GM23338 (cell line): Measurements from ENCODE around the gene CNTN5. TPM values are rescaled to one million over a fixed set of nuclear protein-coding genes. Genes with fewer than 3 reads are reported as not detected.

Experiments used
- ATAC-seq: fragments of 200-7000 bp; cut with Tn5 transposase; 3 replicates; pipeline ENCODE4 v1.9.1; 2020
- DNase-seq: peaks from one replicate; pipeline ENCODE4 v3.0.0-alpha.2; 2015; ENCODE audit warnings: low spot score
- H2AFZ ChIP-seq: fragments of 200-600 bp; sonication (generic); 2 replicates; pipeline ENCODE4 v1.8.0; 2016; ENCODE audit warnings: antibody characterized with exemption, mild to moderate bottlenecking, moderate library complexity
- H3F3A ChIP-seq: fragments of 200-600 bp; sonication (generic); replicated peaks from 2 replicates; pipeline ENCODE4 v1.8.0; 2017; ENCODE audit warnings: antibody characterized with exemption, mixed run types, low read depth
- H3K27ac ChIP-seq: fragments of 200-600 bp; sonication (generic); 2 replicates; pipeline ENCODE4 v1.6.1; 2016; ENCODE audit warnings: low read depth
- H3K27me3 ChIP-seq: fragments of 200-600 bp; sonication (generic); 2 replicates; pipeline ENCODE4 v1.8.0; 2016; ENCODE audit warnings: mild to moderate bottlenecking, mixed run types, moderate library complexity; ENCODE audit not compliant: insufficient read depth
- H3K36me3 ChIP-seq: fragments of 200-600 bp; sonication (generic); 2 replicates; pipeline ENCODE4 v1.8.0; 2016; ENCODE audit warnings: mild to moderate bottlenecking; ENCODE audit not compliant: insufficient read depth
- H3K4me1 ChIP-seq: fragments of 200-600 bp; sonication (generic); 2 replicates; pipeline ENCODE4 v1.8.0; 2016; ENCODE audit warnings: mild to moderate bottlenecking, moderate library complexity; ENCODE audit not compliant: insufficient read depth
- H3K4me2 ChIP-seq: fragments of 200-600 bp; sonication (generic); 2 replicates; pipeline ENCODE4 v1.7.1; 2017; ENCODE audit warnings: mixed run types
- H3K4me3 ChIP-seq: fragments of 200-600 bp; sonication (generic); 2 replicates; pipeline ENCODE4 v1.6.1; 2016; ENCODE audit warnings: mixed run types
- H3K79me2 ChIP-seq: fragments of 200-600 bp; sonication (generic); replicated peaks from 2 replicates; pipeline ENCODE4 v1.8.0; 2017; ENCODE audit warnings: mild to moderate bottlenecking; ENCODE audit not compliant: insufficient read depth
- H3K9me2 ChIP-seq: fragments of 200-600 bp; sonication (generic); 2 replicates; pipeline ENCODE4 v1.8.0; 2017; ENCODE audit not compliant: insufficient read depth
- H4K20me1 ChIP-seq: fragments of 200-600 bp; sonication (generic); replicated peaks from 2 replicates; pipeline ENCODE4 v1.8.0; 2017; ENCODE audit warnings: mild to moderate bottlenecking; ENCODE audit not compliant: insufficient read depth
- H3K27ac Mint-ChIP-seq: 2 replicates; pipeline ENCODE4 v1.8.0; 2020; ENCODE audit warnings: inconsistent platforms, mild to moderate bottlenecking, moderate library complexity, mixed read lengths
- H3K27me3 Mint-ChIP-seq: 3 replicates; pipeline ENCODE4 v1.8.0; 2022; ENCODE audit warnings: low read depth, mild to moderate bottlenecking, moderate library complexity, mixed read lengths, inconsistent platforms; ENCODE audit not compliant: insufficient read depth, poor library complexity
- H3K36me3 Mint-ChIP-seq: 3 replicates; pipeline ENCODE4 v1.8.0; 2021; ENCODE audit warnings: low read depth, mild to moderate bottlenecking, inconsistent platforms, moderate library complexity, mixed read lengths
- H3K4me1 Mint-ChIP-seq: 3 replicates; pipeline ENCODE4 v1.8.0; 2020; ENCODE audit warnings: mild to moderate bottlenecking, inconsistent platforms, mixed read lengths
- H3K4me3 Mint-ChIP-seq: 3 replicates; pipeline ENCODE4 v1.8.0; 2021; ENCODE audit warnings: moderate library complexity, mild to moderate bottlenecking, inconsistent platforms, mixed read lengths
- H3K9me3 Mint-ChIP-seq: 3 replicates; pipeline ENCODE4 v1.8.0; 2020; ENCODE audit warnings: moderate library complexity, mild to moderate bottlenecking, inconsistent platforms, mixed read lengths
- CREB1 ChIP-seq: fragments of 250-450 bp; sonication (Bioruptor Pico); IDR thresholded peaks from 2 replicates; pipeline ENCODE4 v1.5.0; 2020; ENCODE audit warnings: low read depth, mild to moderate bottlenecking, moderate library complexity
- EZH2 ChIP-seq: fragments of 200-600 bp; sonication (generic); IDR thresholded peaks from one replicate; pipeline ENCODE4 v1.8.0; 2017; ENCODE audit warnings: antibody characterized with exemption, mild to moderate bottlenecking, low read depth; ENCODE audit not compliant: unreplicated experiment
- EZH2phosphoT487 ChIP-seq: fragments of 200-600 bp; sonication (generic); IDR thresholded peaks from one replicate; pipeline ENCODE4 v1.8.1; 2018; ENCODE audit warnings: antibody characterized with exemption; ENCODE audit not compliant: unreplicated experiment
- JUNB ChIP-seq: IDR thresholded peaks from one replicate; pipeline ENCODE4 v1.6.1; 2016; ENCODE audit warnings: antibody characterized with exemption; ENCODE audit not compliant: unreplicated experiment
- NANOG ChIP-seq: IDR thresholded peaks from 2 replicates; pipeline ENCODE4 v1.6.1; 2016; ENCODE audit warnings: antibody characterized with exemption, borderline replicate concordance
- POLR2AphosphoS5 ChIP-seq: IDR thresholded peaks from 2 replicates; pipeline ENCODE4 v1.6.1; 2016; ENCODE audit warnings: antibody characterized with exemption, low read depth
- STAT1 ChIP-seq: IDR thresholded peaks from one replicate; pipeline ENCODE4 v1.6.1; 2016; ENCODE audit warnings: antibody characterized with exemption; ENCODE audit not compliant: unreplicated experiment
- ZNF114 ChIP-seq: fragments of 250-450 bp; sonication (Bioruptor Pico); IDR thresholded peaks from 2 replicates; pipeline ENCODE4 v1.5.0; 2020; ENCODE audit warnings: mild to moderate bottlenecking, moderate library complexity
- ZNF331 ChIP-seq: fragments of 250-450 bp; sonication (Bioruptor Pico); IDR thresholded peaks from 2 replicates; pipeline ENCODE4 v1.5.0; 2020; ENCODE audit warnings: low read depth, mild to moderate bottlenecking, moderate library complexity
- polyA plus RNA-seq: library from polyadenylated mRNA; unstranded; fragments of >200 nt; fragmentation: Nextera tagmentation; extraction: Ambion mirVana; gene quantifications from 2 replicates; pipeline ENCODE4 v1.2.1, GENCODE V29; 2016
- total RNA-seq: library from RNA; depleted of rRNA; stranded (reverse); fragments of >200 nt; shearing (Covaris generic); gene quantifications from 2 replicates; pipeline ENCODE4 v1.2.3, GENCODE V29; 2014
- TF ChIP-seq, protein P1 (sequence below): fragments of 250-450 bp; sonication (Bioruptor Pico); IDR thresholded peaks from 2 replicates; pipeline ENCODE4 v1.5.0; 2020; ENCODE audit warnings: mild to moderate bottlenecking, moderate library complexity
- TF ChIP-seq, protein P2 (sequence below): IDR thresholded peaks from 2 replicates; pipeline ENCODE4 v1.6.1; 2016; ENCODE audit warnings: antibody characterized with exemption
- TF ChIP-seq, protein P3 (sequence below), 2 experiments: fragments of 200-600 bp in 1 of 2; sonication (generic) in 1 of 2; conservative IDR thresholded peaks; 2 replicates each; pipeline versions ENCODE4 v1.5.1 to v1.6.1; 2016 to 2017; ENCODE audit warnings: antibody characterized with exemption in 2 of 2, low read depth in 2 of 2, mild to moderate bottlenecking in 2 of 2, moderate library complexity in 1 of 2
- TF ChIP-seq, protein P4 (sequence below): IDR thresholded peaks from one replicate; pipeline ENCODE4 v1.6.1; 2018; ENCODE audit warnings: antibody characterized with exemption; ENCODE audit not compliant: unreplicated experiment

CNTN5 gene
- total and polyA plus RNA-seq, 2 experiments from 2014 or later, result not detected

DNA sequence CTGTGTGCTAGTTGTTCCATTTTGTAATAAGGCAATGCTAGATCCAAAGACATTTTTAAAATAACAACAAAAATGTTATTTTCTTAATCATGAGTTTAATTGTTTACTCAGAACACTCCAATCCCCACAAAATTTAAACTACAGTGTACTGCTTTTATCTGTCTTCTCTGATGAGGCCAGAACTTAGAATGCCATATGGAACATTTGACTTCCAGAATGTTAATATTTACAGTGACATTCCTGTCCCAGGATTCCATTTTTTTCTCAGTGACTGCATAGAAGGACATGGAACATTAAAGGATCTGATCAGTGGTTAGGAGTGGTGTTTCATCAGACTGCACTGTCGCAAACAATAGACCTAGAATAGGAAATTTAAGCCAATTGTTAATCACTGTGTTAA lies 1171.4 kb downstream of the CNTN5 start (continued):
- no peak for TF ChIP-seq ZNF331 (CRISPR knock-in tag)
- TF ChIP-seq, protein P1, sequence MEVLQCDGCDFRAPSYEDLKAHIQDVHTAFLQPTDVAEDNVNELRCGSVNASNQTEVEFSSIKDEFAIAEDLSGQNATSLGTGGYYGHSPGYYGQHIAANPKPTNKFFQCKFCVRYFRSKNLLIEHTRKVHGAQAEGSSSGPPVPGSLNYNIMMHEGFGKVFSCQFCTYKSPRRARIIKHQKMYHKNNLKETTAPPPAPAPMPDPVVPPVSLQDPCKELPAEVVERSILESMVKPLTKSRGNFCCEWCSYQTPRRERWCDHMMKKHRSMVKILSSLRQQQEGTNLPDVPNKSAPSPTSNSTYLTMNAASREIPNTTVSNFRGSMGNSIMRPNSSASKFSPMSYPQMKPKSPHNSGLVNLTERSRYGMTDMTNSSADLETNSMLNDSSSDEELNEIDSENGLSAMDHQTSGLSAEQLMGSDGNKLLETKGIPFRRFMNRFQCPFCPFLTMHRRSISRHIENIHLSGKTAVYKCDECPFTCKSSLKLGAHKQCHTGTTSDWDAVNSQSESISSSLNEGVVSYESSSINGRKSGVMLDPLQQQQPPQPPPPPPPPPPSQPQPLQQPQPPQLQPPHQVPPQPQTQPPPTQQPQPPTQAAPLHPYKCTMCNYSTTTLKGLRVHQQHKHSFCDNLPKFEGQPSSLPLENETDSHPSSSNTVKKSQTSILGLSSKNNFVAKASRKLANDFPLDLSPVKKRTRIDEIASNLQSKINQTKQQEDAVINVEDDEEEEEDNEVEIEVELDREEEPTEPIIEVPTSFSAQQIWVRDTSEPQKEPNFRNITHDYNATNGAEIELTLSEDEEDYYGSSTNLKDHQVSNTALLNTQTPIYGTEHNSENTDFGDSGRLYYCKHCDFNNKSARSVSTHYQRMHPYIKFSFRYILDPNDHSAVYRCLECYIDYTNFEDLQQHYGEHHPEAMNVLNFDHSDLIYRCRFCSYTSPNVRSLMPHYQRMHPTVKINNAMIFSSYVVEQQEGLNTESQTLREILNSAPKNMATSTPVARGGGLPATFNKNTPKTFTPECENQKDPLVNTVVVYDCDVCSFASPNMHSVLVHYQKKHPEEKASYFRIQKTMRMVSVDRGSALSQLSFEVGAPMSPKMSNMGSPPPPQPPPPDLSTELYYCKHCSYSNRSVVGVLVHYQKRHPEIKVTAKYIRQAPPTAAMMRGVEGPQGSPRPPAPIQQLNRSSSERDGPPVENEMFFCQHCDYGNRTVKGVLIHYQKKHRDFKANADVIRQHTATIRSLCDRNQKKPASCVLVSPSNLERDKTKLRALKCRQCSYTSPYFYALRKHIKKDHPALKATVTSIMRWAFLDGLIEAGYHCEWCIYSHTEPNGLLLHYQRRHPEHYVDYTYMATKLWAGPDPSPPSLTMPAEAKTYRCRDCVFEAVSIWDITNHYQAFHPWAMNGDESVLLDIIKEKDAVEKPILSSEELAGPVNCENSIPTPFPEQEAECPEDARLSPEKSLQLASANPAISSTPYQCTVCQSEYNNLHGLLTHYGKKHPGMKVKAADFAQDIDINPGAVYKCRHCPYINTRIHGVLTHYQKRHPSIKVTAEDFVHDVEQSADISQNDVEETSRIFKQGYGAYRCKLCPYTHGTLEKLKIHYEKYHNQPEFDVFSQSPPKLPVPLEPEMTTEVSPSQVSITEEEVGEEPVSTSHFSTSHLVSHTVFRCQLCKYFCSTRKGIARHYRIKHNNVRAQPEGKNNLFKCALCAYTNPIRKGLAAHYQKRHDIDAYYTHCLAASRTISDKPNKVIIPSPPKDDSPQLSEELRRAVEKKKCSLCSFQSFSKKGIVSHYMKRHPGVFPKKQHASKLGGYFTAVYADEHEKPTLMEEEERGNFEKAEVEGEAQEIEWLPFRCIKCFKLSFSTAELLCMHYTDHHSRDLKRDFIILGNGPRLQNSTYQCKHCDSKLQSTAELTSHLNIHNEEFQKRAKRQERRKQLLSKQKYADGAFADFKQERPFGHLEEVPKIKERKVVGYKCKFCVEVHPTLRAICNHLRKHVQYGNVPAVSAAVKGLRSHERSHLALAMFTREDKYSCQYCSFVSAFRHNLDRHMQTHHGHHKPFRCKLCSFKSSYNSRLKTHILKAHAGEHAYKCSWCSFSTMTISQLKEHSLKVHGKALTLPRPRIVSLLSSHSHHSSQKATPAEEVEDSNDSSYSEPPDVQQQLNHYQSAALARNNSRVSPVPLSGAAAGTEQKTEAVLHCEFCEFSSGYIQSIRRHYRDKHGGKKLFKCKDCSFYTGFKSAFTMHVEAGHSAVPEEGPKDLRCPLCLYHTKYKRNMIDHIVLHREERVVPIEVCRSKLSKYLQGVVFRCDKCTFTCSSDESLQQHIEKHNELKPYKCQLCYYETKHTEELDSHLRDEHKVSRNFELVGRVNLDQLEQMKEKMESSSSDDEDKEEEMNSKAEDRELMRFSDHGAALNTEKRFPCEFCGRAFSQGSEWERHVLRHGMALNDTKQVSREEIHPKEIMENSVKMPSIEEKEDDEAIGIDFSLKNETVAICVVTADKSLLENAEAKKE, result no peak
- TF ChIP-seq, protein P2, sequence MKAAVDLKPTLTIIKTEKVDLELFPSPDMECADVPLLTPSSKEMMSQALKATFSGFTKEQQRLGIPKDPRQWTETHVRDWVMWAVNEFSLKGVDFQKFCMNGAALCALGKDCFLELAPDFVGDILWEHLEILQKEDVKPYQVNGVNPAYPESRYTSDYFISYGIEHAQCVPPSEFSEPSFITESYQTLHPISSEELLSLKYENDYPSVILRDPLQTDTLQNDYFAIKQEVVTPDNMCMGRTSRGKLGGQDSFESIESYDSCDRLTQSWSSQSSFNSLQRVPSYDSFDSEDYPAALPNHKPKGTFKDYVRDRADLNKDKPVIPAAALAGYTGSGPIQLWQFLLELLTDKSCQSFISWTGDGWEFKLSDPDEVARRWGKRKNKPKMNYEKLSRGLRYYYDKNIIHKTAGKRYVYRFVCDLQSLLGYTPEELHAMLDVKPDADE, result no peak

DNA sequence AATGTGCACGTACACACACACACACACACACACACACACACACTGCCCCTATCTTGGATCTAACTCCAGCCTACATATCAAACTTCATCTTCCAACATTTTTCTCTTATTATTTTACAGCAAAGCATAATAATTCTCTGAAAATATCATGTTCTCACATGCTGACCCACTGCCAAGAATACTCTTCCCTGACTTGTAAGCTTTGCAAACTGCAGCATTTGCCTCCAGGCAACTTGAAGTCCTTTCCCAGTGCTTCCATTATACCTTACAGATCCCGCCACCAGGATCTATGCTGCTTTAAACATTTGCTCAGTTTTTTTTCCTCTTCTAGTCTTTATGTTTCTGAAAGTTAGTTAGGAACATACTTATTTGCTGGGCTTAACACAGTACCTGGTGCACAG lies 1183.0 kb downstream of the CNTN5 start:
- Histone ChIP-seq H3K27me3 (no peaks in the 10 kb centered on the region), H4K20me1 (no peaks in the 10 kb centered on the region), H3K27ac (no peak overlapping the region), H3K79me2 (no peaks in the 10 kb centered on the region), H2AFZ (no peak overlapping the region), H3K36me3 (no peaks in the 10 kb centered on the region), H3K4me3 (no peak overlapping the region), H3F3A (no peaks in the 10 kb centered on the region), H3K4me1 (no peaks in the 10 kb centered on the region), H3K4me2 (no peak overlapping the region), H3K9me2 (no peaks in the 10 kb centered on the region)
- Mint-ChIP-seq H3K9me3 (no peaks in the 10 kb centered on the region), H3K27ac (no peak overlapping the region), H3K4me3 (no peak overlapping the region), H3K36me3 (no peaks in the 10 kb centered on the region), H3K27me3 (no peaks in the 10 kb centered on the region), H3K4me1 (no peaks in the 10 kb centered on the region)
- ATAC-seq (no peak), DNase-seq (peak; percentile 11)
- TF ChIP-seq NANOG (no peak), ZNF331 (CRISPR knock-in tag) (no peak), ZNF114 (CRISPR knock-in tag) (no peak), EZH2 (no peak), JUNB (no peak), CREB1 (CRISPR knock-in tag) (no peak), POLR2AphosphoS5 (no peak), STAT1 (no peak), EZH2phosphoT487 (no peak)
- TF ChIP-seq, protein P3, sequence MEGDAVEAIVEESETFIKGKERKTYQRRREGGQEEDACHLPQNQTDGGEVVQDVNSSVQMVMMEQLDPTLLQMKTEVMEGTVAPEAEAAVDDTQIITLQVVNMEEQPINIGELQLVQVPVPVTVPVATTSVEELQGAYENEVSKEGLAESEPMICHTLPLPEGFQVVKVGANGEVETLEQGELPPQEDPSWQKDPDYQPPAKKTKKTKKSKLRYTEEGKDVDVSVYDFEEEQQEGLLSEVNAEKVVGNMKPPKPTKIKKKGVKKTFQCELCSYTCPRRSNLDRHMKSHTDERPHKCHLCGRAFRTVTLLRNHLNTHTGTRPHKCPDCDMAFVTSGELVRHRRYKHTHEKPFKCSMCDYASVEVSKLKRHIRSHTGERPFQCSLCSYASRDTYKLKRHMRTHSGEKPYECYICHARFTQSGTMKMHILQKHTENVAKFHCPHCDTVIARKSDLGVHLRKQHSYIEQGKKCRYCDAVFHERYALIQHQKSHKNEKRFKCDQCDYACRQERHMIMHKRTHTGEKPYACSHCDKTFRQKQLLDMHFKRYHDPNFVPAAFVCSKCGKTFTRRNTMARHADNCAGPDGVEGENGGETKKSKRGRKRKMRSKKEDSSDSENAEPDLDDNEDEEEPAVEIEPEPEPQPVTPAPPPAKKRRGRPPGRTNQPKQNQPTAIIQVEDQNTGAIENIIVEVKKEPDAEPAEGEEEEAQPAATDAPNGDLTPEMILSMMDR (conservative IDR thresholded peaks at IDR 0.05; ENCODE audit: low read depth in 2 of 2), result no peak
- TF ChIP-seq, protein P4, sequence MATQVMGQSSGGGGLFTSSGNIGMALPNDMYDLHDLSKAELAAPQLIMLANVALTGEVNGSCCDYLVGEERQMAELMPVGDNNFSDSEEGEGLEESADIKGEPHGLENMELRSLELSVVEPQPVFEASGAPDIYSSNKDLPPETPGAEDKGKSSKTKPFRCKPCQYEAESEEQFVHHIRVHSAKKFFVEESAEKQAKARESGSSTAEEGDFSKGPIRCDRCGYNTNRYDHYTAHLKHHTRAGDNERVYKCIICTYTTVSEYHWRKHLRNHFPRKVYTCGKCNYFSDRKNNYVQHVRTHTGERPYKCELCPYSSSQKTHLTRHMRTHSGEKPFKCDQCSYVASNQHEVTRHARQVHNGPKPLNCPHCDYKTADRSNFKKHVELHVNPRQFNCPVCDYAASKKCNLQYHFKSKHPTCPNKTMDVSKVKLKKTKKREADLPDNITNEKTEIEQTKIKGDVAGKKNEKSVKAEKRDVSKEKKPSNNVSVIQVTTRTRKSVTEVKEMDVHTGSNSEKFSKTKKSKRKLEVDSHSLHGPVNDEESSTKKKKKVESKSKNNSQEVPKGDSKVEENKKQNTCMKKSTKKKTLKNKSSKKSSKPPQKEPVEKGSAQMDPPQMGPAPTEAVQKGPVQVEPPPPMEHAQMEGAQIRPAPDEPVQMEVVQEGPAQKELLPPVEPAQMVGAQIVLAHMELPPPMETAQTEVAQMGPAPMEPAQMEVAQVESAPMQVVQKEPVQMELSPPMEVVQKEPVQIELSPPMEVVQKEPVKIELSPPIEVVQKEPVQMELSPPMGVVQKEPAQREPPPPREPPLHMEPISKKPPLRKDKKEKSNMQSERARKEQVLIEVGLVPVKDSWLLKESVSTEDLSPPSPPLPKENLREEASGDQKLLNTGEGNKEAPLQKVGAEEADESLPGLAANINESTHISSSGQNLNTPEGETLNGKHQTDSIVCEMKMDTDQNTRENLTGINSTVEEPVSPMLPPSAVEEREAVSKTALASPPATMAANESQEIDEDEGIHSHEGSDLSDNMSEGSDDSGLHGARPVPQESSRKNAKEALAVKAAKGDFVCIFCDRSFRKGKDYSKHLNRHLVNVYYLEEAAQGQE, result no peak
